ENCODE data around the gene LY6G6D.

Gene LY6G6D

DNA sequence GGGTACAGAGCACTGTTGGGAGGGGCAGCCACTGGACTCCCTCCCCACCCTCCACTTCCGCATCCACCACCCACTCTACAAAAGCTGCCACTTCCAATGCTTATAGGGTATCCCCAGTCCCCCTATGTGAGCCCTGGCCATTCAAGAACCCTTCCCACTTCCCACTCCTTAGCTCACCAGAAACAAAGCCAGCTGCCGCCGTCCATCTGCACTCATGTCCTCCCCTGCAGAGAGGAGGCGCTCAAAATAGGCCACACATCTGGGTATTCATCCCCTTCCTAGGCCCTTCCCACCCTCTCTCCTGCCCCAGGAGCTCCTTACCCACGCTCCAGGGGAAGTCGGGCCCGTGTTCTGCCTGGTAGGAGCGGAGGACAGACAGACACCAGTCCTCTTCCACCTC is 27.8 kb upstream of the LY6G6D start:
- H2BK5ac ChIP-seq (ENCODE audit: low read length) = no peak overlapping the region
- H3K36me3 ChIP-seq (replicated peaks in 1 of 2; ENCODE audit: control insufficient read depth in 2 of 2, insufficient read depth in 2 of 2, low read length in 2 of 2) = peaks cover 38 to 89% of the 10 kb centered on the region in 2 donors
- no peak overlapping the region for H2AFZ ChIP-seq (ENCODE audit: low read length)

DNA sequence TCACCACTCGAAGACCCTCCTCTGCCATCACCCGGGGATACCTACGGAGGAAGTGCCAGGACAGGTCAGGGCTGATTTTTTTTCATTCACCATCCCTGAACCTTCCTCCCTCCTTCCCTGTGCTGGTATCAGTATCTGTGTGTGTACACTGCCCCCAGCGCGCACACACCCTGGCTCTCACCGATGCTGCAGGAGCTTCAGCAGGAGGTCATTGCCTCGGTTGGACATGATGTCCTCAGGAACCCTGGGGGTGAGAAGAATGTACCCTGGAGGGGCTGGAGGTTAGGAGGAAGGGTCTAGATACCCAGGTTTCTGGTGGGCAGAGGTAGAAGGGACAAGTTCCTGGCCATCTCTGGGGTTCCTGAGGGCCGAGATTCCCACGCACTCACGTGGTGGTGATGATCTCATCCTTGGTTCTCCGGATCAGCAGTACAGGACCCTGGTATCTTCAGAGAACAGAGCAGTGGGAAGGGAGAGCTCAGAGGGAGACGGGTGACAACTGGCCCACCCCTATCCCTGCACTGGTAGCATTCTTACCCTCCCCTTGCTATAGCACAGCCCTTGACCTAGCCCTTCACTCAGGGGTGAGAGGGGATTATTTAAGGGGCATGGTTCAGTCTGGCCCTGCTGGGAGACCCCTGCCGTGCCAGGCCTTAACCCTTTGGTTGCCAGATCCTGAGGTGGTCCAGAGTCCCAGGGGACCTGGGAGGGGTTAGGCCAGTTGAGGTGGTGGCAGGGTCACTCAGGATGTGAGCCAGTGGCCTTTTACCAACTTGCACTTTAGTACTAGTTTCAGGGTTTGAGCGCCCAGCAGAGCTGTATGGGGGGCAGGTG is 27.1 kb upstream of the LY6G6D start:
- no peak overlapping the region for H2BK120ac ChIP-seq (ENCODE audit: low read depth, low read length)
- H2AFZ ChIP-seq (ENCODE audit: low read length) = no peak overlapping the region
- H3K18ac ChIP-seq (ENCODE audit: low read length) = no peak overlapping the region
- H2BK5ac ChIP-seq (ENCODE audit: low read length) = no peak overlapping the region
- no peak overlapping the region for H3K14ac ChIP-seq (ENCODE audit: low read length)
- H2BK15ac ChIP-seq (ENCODE audit: low read length) = no peak overlapping the region
- peak overlapping the region; percentile 15 for H3K9ac ChIP-seq (ENCODE audit: low read depth, low read length, poor library complexity)
- H3K4me3 ChIP-seq (ENCODE audit: low read length in 2 of 2) = no peak overlapping the region
- no peaks in the 10 kb centered on the region for H3K27me3 ChIP-seq (ENCODE audit: control insufficient read depth in 3 of 3, insufficient read depth in 3 of 3, low read depth in 1 of 3, low read length in 3 of 3)
- H2AK5ac ChIP-seq (ENCODE audit: low read depth, low read length) = no peak overlapping the region
- no peak overlapping the region for H4K8ac ChIP-seq (ENCODE audit: low read depth, low read length)
- H3K36me3 ChIP-seq (replicated peaks in 1 of 2; ENCODE audit: control insufficient read depth in 2 of 2, insufficient read depth in 2 of 2, low read length in 2 of 2) = peaks cover 43 to 93% of the 10 kb centered on the region in 2 donors
- no peaks in the 10 kb centered on the region for H3K9me3 ChIP-seq (replicated peaks in 1 of 2; ENCODE audit: control insufficient read depth in 2 of 2, insufficient read depth in 1 of 2, low read depth in 1 of 2, low read length in 2 of 2)
- no peaks in the 10 kb centered on the region for H3K79me1 ChIP-seq (ENCODE audit: low read depth, low read length)
- H3K4ac ChIP-seq (ENCODE audit: low read length) = no peak overlapping the region
- no peak overlapping the region for H4K91ac ChIP-seq (ENCODE audit: low read depth, low read length, poor library complexity)
- DNase-seq (ENCODE audit: low spot score) = no peak
- H3K4me2 ChIP-seq (ENCODE audit: insufficient read depth, low read length, poor library complexity, severe bottlenecking) = no peak overlapping the region
- WGBS, 2 donors (ENCODE audit: extremely low coverage in 2 of 2, insufficient read length in 2 of 2, insufficient replicate concordance in 1 of 2) = no CpG with 5 or more reads among the region's 14 CpGs
- no peak overlapping the region for H3K27ac ChIP-seq (replicated peaks; ENCODE audit: low read length)
- no peak overlapping the region for H2BK12ac ChIP-seq (ENCODE audit: low read length)
- no peak overlapping the region for H3K23ac ChIP-seq (ENCODE audit: low read depth, low read length, poor library complexity)
- H3K4me1 ChIP-seq (ENCODE audit: control insufficient read depth in 2 of 2, insufficient read depth in 1 of 2, low read depth in 1 of 2, low read length in 2 of 2) = peaks cover 1 to 6% of the 10 kb centered on the region in 2 donors

More for the DNA sequence above, 27.8 kb upstream of the LY6G6D start:
- no peak overlapping the region for H3K23ac ChIP-seq (ENCODE audit: low read depth, low read length, poor library complexity)
- peaks cover 3 to 6% of the 10 kb centered on the region in 2 donors for H3K4me1 ChIP-seq (ENCODE audit: control insufficient read depth in 2 of 2, insufficient read depth in 1 of 2, low read depth in 1 of 2, low read length in 2 of 2)
- H3K79me1 ChIP-seq (ENCODE audit: low read depth, low read length) = no peaks in the 10 kb centered on the region
- no peaks in the 10 kb centered on the region for H3K27me3 ChIP-seq (ENCODE audit: control insufficient read depth in 3 of 3, insufficient read depth in 3 of 3, low read depth in 1 of 3, low read length in 3 of 3)
- no peak overlapping the region for H3K4me3 ChIP-seq (ENCODE audit: low read length in 2 of 2)
- H2BK15ac ChIP-seq (ENCODE audit: low read length) = no peak overlapping the region
- H3K9ac ChIP-seq (ENCODE audit: low read depth, low read length, poor library complexity) = no peak overlapping the region
- no peaks in the 10 kb centered on the region for H3K9me3 ChIP-seq (replicated peaks in 1 of 2; ENCODE audit: control insufficient read depth in 2 of 2, insufficient read depth in 1 of 2, low read depth in 1 of 2, low read length in 2 of 2)
- H2AK5ac ChIP-seq (ENCODE audit: low read depth, low read length) = no peak overlapping the region
- no peak overlapping the region for H3K4ac ChIP-seq (ENCODE audit: low read length)
- WGBS, 2 donors (ENCODE audit: extremely low coverage in 2 of 2, insufficient read length in 2 of 2, insufficient replicate concordance in 1 of 2) = no CpG with 5 or more reads among the region's 8 CpGs
- H3K4me2 ChIP-seq (ENCODE audit: insufficient read depth, low read length, poor library complexity, severe bottlenecking) = no peak overlapping the region
- DNase-seq (ENCODE audit: low spot score) = no peak
- no peak overlapping the region for H3K14ac ChIP-seq (ENCODE audit: low read length)
- H3K27ac ChIP-seq (replicated peaks; ENCODE audit: low read length) = no peak overlapping the region
- no peak overlapping the region for H2BK12ac ChIP-seq (ENCODE audit: low read length)
- no peak overlapping the region for H4K8ac ChIP-seq (ENCODE audit: low read depth, low read length)
- no peak overlapping the region for H2BK120ac ChIP-seq (ENCODE audit: low read depth, low read length)
- H4K91ac ChIP-seq (ENCODE audit: low read depth, low read length, poor library complexity) = no peak overlapping the region
- H3K18ac ChIP-seq (ENCODE audit: low read length) = no peak overlapping the region

DNA sequence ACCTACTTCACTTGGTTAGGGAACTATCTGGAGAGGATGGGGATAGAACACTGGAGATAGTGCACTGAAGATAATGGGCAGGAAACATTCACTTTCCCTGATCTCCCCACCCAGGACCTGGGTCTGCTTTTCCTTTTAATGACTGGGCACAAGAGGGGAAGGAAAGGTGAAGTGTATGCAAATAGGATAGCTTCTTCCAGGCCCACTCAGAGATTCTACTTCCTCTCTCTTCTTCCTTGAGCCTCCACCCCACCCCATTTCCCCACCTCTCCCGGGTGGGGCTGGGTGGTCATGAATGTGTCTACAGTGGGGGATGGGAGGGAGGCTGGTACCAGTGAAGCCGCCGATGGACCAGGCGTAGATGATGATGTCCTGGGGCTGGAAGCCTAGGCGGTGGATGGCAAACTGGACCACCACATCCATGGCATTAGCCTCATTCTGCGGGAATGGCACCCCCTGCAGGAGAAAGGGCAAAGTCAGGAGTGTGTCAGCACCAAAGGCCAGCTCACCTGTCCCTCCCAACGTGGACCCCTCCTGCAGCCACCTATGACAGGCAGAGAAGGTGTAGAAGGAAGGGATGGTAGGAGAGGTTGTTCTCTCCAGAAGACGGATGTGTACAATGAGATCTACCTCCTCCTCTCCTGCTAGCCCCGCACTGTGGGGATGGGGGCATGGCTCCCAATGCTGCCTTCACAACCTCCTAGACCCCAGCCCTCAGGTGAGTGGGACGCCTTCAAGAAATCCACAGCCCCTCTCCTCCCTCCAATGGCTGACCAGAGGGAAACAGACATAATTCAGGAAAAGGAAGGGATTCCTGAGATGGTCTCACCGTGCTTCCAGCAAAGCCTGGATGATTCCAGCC is 25.7 kb upstream of the LY6G6D start:
- Histone ChIP-seq H3K4me2 (ENCODE audit: insufficient read depth, low read length, poor library complexity, severe bottlenecking) (no peak overlapping the region), H2BK120ac (ENCODE audit: low read depth, low read length) (no peak overlapping the region), H3K4me3 (ENCODE audit: low read length in 2 of 2) (no peak overlapping the region), H3K27me3 (ENCODE audit: control insufficient read depth in 3 of 3, insufficient read depth in 3 of 3, low read depth in 1 of 3, low read length in 3 of 3) (no peaks in the 10 kb centered on the region), H3K79me1 (ENCODE audit: low read depth, low read length) (no peaks in the 10 kb centered on the region), H2AFZ (ENCODE audit: low read length) (no peak overlapping the region), H3K27ac (replicated peaks; ENCODE audit: low read length) (no peak overlapping the region), H3K23ac (ENCODE audit: low read depth, low read length, poor library complexity) (no peak overlapping the region), H3K36me3 (replicated peaks in 1 of 2; ENCODE audit: control insufficient read depth in 2 of 2, insufficient read depth in 2 of 2, low read length in 2 of 2) (peaks cover 46 to 92% of the 10 kb centered on the region in 2 donors), H4K8ac (ENCODE audit: low read depth, low read length) (no peak overlapping the region), H4K91ac (ENCODE audit: low read depth, low read length, poor library complexity) (no peak overlapping the region), H2BK5ac (ENCODE audit: low read length) (no peak overlapping the region), H3K4me1 (ENCODE audit: control insufficient read depth in 2 of 2, insufficient read depth in 1 of 2, low read depth in 1 of 2, low read length in 2 of 2) (peaks cover 0 to 2% of the 10 kb centered on the region in 2 donors), H3K4ac (ENCODE audit: low read length) (no peak overlapping the region), H3K9ac (ENCODE audit: low read depth, low read length, poor library complexity) (no peak overlapping the region), H3K14ac (ENCODE audit: low read length) (no peak overlapping the region), H2BK15ac (ENCODE audit: low read length) (no peak overlapping the region), H3K9me3 (replicated peaks in 1 of 2; ENCODE audit: control insufficient read depth in 2 of 2, insufficient read depth in 1 of 2, low read depth in 1 of 2, low read length in 2 of 2) (no peaks in the 10 kb centered on the region), H2AK5ac (ENCODE audit: low read depth, low read length) (no peak overlapping the region), H3K18ac (ENCODE audit: low read length) (no peak overlapping the region), H2BK12ac (ENCODE audit: low read length) (no peak overlapping the region)
- WGBS, 2 donors (ENCODE audit: extremely low coverage in 2 of 2, insufficient read length in 2 of 2, insufficient replicate concordance in 1 of 2) = no CpG with 5 or more reads among the region's 11 CpGs
- DNase-seq (ENCODE audit: low spot score) = no peak
